Measurements from ENCODE around the gene NKAIN1.

DNA sequence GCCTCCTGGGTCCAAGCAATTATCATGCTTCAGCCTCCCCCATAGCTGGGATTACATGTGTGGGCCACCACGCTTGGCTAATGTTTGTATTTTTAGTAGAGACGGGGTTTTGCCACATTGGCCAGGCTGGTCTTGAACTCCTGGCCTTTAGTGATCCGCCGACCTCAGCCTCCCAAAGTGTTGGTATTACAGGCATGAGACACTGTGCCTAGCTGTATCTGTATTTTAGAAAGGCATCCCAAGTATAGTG lies 69.3 kb downstream of the NKAIN1 start:
- TF ChIP-seq, protein P1, sequence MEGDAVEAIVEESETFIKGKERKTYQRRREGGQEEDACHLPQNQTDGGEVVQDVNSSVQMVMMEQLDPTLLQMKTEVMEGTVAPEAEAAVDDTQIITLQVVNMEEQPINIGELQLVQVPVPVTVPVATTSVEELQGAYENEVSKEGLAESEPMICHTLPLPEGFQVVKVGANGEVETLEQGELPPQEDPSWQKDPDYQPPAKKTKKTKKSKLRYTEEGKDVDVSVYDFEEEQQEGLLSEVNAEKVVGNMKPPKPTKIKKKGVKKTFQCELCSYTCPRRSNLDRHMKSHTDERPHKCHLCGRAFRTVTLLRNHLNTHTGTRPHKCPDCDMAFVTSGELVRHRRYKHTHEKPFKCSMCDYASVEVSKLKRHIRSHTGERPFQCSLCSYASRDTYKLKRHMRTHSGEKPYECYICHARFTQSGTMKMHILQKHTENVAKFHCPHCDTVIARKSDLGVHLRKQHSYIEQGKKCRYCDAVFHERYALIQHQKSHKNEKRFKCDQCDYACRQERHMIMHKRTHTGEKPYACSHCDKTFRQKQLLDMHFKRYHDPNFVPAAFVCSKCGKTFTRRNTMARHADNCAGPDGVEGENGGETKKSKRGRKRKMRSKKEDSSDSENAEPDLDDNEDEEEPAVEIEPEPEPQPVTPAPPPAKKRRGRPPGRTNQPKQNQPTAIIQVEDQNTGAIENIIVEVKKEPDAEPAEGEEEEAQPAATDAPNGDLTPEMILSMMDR (IDR thresholded peaks at IDR 0.05), result no peak
- no peak for TF ChIP-seq POLR2A (IDR thresholded peaks at IDR 0.05)
